Vagina (tissue), 2 donors: ENCODE measurements around the gene SHOC2.

ENCODE experiments used
- POLR2AphosphoS5 ChIP-seq, 2 donors: sonication (generic); formaldehyde crosslinking; IDR thresholded peaks; one replicate each; pipeline ENCODE4 v1.9.0; 2017; ENCODE audit warnings: antibody characterized with exemption in 2 of 2, mild to moderate bottlenecking in 2 of 2, low read depth in 1 of 2; ENCODE audit not compliant: insufficient read depth in 1 of 2
- TF ChIP-seq, protein P1 (sequence below), 3 experiments: fragments of 450-650 bp in 2 of 3; fragments of 200-600 bp in 1 of 3; sonication (generic) in 1 of 3; IDR thresholded peaks; one replicate each; pipeline ENCODE4 v1.5.1; 2017 to 2019; ENCODE audit warnings: antibody characterized with exemption in 3 of 3, mild to moderate bottlenecking in 2 of 3, moderate library complexity in 2 of 3

DNA sequence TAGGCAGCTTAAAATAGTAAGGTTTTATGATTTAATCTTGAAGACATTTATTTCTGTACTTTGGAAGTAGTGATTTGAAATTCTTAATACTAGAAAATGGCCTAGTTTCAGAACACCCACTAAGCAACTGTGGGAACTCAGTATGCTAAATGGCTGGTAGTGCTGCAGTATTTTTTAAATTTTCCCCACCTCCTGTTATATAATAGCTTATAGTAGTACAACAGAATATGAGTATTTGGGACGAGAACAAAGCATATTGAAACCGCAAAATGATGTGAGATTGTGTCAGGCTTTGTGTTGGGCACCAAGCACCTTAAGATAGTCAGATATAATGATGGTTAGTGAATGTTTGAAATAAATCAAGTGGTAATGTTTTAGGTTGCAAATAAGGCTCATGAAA is 8.1 kb downstream of the SHOC2 start:
- TF ChIP-seq, protein P1, sequence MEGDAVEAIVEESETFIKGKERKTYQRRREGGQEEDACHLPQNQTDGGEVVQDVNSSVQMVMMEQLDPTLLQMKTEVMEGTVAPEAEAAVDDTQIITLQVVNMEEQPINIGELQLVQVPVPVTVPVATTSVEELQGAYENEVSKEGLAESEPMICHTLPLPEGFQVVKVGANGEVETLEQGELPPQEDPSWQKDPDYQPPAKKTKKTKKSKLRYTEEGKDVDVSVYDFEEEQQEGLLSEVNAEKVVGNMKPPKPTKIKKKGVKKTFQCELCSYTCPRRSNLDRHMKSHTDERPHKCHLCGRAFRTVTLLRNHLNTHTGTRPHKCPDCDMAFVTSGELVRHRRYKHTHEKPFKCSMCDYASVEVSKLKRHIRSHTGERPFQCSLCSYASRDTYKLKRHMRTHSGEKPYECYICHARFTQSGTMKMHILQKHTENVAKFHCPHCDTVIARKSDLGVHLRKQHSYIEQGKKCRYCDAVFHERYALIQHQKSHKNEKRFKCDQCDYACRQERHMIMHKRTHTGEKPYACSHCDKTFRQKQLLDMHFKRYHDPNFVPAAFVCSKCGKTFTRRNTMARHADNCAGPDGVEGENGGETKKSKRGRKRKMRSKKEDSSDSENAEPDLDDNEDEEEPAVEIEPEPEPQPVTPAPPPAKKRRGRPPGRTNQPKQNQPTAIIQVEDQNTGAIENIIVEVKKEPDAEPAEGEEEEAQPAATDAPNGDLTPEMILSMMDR (IDR thresholded peaks at IDR 0.05) = no peak
- no peak for TF ChIP-seq POLR2AphosphoS5 (IDR thresholded peaks at IDR 0.05; ENCODE audit: insufficient read depth in 1 of 2, low read depth in 1 of 2)
